PC-9 (cell line): Measurements from ENCODE around the gene ZNF275. TPM values are rescaled to one million over a fixed set of nuclear protein-coding genes. Genes with fewer than 3 reads are reported as not detected.

Source experiments
- BruUV-seq: library from RNA; stranded (reverse); fragments of 400-500 nt; replicated peaks from 2 replicates; lab custom pipeline; 2021; lab: Mats Ljungman, UMichigan
- CTCF ChIA-PET: fragments of 300-600 bp; sonication (Branson Sonifier 250); formaldehyde crosslinking; loops from one replicate; lab custom pipeline; 2022; ENCODE audit warnings: antibody characterized with exemption; lab: Charles Lee
- POLR2A ChIA-PET: fragments of 300-600 bp; sonication (Branson Sonifier 250); formaldehyde crosslinking; loops from one replicate; lab custom pipeline; 2022; ENCODE audit warnings: antibody characterized with exemption; ENCODE audit not compliant: unreplicated experiment; lab: Charles Lee
- DNase-seq, 2 experiments: peaks; one replicate each; pipeline versions ENCODE4 v3.0.0 to v3.0.0-alpha.2; 2015 to 2022; ENCODE audit warnings: mixed read lengths in 1 of 2
- H2AFZ ChIP-seq: fragments of 200-600 bp; sonication (generic); 2 replicates; pipeline ENCODE4 v1.8.1; 2017; ENCODE audit warnings: antibody characterized with exemption
- H3F3A ChIP-seq: fragments of 200-600 bp; sonication (generic); 2 replicates; pipeline ENCODE4 v1.8.1; 2017; ENCODE audit warnings: antibody characterized with exemption, mild to moderate bottlenecking, low read depth; ENCODE audit not compliant: insufficient read depth
- H3K27ac ChIP-seq: fragments of 200-600 bp; sonication (generic); 2 replicates; pipeline ENCODE4 v1.6.1; 2016; ENCODE audit warnings: mixed run types
- H3K27me3 ChIP-seq: fragments of 200-600 bp; sonication (generic); 2 replicates; pipeline ENCODE4 v1.6.1; 2016; ENCODE audit warnings: low read depth, mixed run types; ENCODE audit not compliant: insufficient read depth
- H3K36me3 ChIP-seq: fragments of 200-600 bp; sonication (generic); 2 replicates; pipeline ENCODE4 v1.6.1; 2016; ENCODE audit warnings: low read depth, mixed run types
- H3K4me1 ChIP-seq: fragments of 200-600 bp; sonication (generic); replicated peaks from 2 replicates; pipeline ENCODE4 v1.6.1; 2016; ENCODE audit warnings: mixed run types; ENCODE audit not compliant: insufficient read depth
- H3K4me2 ChIP-seq: fragments of 200-600 bp; sonication (generic); 2 replicates; pipeline ENCODE4 v1.6.1; 2017; ENCODE audit warnings: mixed run types
- H3K4me3 ChIP-seq: fragments of 200-600 bp; sonication (generic); 2 replicates; pipeline ENCODE4 v1.6.1; 2016; ENCODE audit warnings: mixed run types
- H3K79me2 ChIP-seq: fragments of 200-600 bp; sonication (generic); 2 replicates; pipeline ENCODE4 v1.6.1; 2017; ENCODE audit warnings: low read depth, mixed run types
- H3K9me2 ChIP-seq: fragments of 200-600 bp; sonication (generic); 2 replicates; pipeline ENCODE4 v1.8.1; 2017; ENCODE audit warnings: mild to moderate bottlenecking; ENCODE audit not compliant: insufficient read depth
- H3K9me3 ChIP-seq: fragments of 200-600 bp; sonication (generic); 2 replicates; pipeline ENCODE4 v1.8.1; 2016; ENCODE audit warnings: low read depth; ENCODE audit not compliant: insufficient read depth
- H4K20me1 ChIP-seq: fragments of 200-600 bp; sonication (generic); 2 replicates; pipeline ENCODE4 v1.8.1; 2017; ENCODE audit not compliant: insufficient read depth
- CTCF ChIP-seq: fragments of 200-600 bp; sonication (generic); conservative IDR thresholded peaks from 2 replicates; pipeline ENCODE4 v1.6.1; 2017; ENCODE audit warnings: mixed run types, antibody characterized with exemption, mild to moderate bottlenecking, moderate library complexity
- EZH2 ChIP-seq: fragments of 200-600 bp; sonication (generic); IDR thresholded peaks from 2 replicates; pipeline ENCODE4 v1.8.0; 2017; ENCODE audit warnings: antibody characterized with exemption, low read depth
- intact Hi-C: fragments of 100-400 bp; cut with micrococcal nuclease; formaldehyde crosslinking; loops from one replicate; pipeline ENCODE4 v1.10.0; 2022; ENCODE audit not compliant: unreplicated experiment
- total RNA-seq: library from RNA; stranded (reverse); gene quantifications from 2 replicates; pipeline ENCODE4 v1.2.3, GENCODE V29; 2021

The ZNF275 gene
- total RNA-seq, 1 experiment from 2014 or later, result 7.1 TPM

- Histone ChIP-seq H3K9me3 (no peaks in the 10 kb centered on the region), H3K4me3 (no peak overlapping the region), H3K4me2 (no peak overlapping the region), H3K27ac (no peak overlapping the region), H3K4me1 (no peaks in the 10 kb centered on the region), H3K9me2 (no peaks in the 10 kb centered on the region), H2AFZ (no peak overlapping the region), H3F3A (no peaks in the 10 kb centered on the region), H4K20me1 (no peaks in the 10 kb centered on the region), H3K79me2 (no peaks in the 10 kb centered on the region), H3K36me3 (no peaks in the 10 kb centered on the region), H3K27me3 (peaks cover 37% of the 10 kb centered on the region)
- ChIA-PET POLR2A (no interaction called here), CTCF (no interaction called here)
- DNase-seq, result peak in 1 of 2 experiments; percentile 44
- BruUV-seq, result no TSS peak
- intact Hi-C loops, result no loop called here
- TF ChIP-seq EZH2 (no peak), CTCF (no peak)
These were observed 28.0 kb upstream of the ZNF275 start for GRCh38 chrX:153305972-153306371.

- H3K9me2 ChIP-seq, result no peaks in the 10 kb centered on the region
- intact Hi-C loops, result no loop called here
- no peak overlapping the region for H3K4me2 ChIP-seq
- no peak overlapping the region for H2AFZ ChIP-seq
- TF ChIP-seq CTCF (no peak), EZH2 (no peak)
- no peaks in the 10 kb centered on the region for H3F3A ChIP-seq
- no peaks in the 10 kb centered on the region for H3K9me3 ChIP-seq
- DNase-seq, result no peak
- no peaks in the 10 kb centered on the region for H3K4me1 ChIP-seq
- H4K20me1 ChIP-seq, result no peaks in the 10 kb centered on the region
- peaks cover 37% of the 10 kb centered on the region for H3K27me3 ChIP-seq
- H3K36me3 ChIP-seq, result no peaks in the 10 kb centered on the region
- no TSS peak for BruUV-seq
- ChIA-PET CTCF (no interaction called here), POLR2A (no interaction called here)
- H3K4me3 ChIP-seq, result no peak overlapping the region
- H3K27ac ChIP-seq, result no peak overlapping the region
- no peaks in the 10 kb centered on the region for H3K79me2 ChIP-seq
These were observed 27.3 kb upstream of the ZNF275 start for GRCh38 chrX:153306527-153307115.

GRCh38 chrX:153307276-153308178 is 26.4 kb upstream of the ZNF275 start:
- Histone ChIP-seq H3K36me3 (no peaks in the 10 kb centered on the region), H3K4me3 (no peak overlapping the region), H3K9me3 (no peaks in the 10 kb centered on the region), H3K4me2 (no peak overlapping the region), H3K27ac (no peak overlapping the region), H2AFZ (no peak overlapping the region), H4K20me1 (no peaks in the 10 kb centered on the region), H3F3A (no peaks in the 10 kb centered on the region), H3K9me2 (no peaks in the 10 kb centered on the region), H3K4me1 (no peaks in the 10 kb centered on the region), H3K79me2 (no peaks in the 10 kb centered on the region), H3K27me3 (peaks cover 28% of the 10 kb centered on the region)
- CTCF ChIA-PET, result no interaction called here
- intact Hi-C loops, result no loop called here
- BruUV-seq, result no TSS peak
- POLR2A ChIA-PET, result no interaction called here
- no peak for TF ChIP-seq EZH2
- no peak for TF ChIP-seq CTCF
- DNase-seq, result no peak
